PC-3 (cell line): ENCODE results near the gene CD180.

ENCODE experiments used
- CTCF ChIP-seq: fragments of 300-600 bp; sonication (generic); conservative IDR thresholded peaks from 2 replicates; pipeline ENCODE4 v1.5.1; 2017; ENCODE audit warnings: antibody characterized with exemption, low read depth, mild to moderate bottlenecking, low read length
- EZH2 ChIP-seq: fragments of 300-600 bp; sonication (generic); IDR thresholded peaks from one replicate; pipeline ENCODE4 v1.6.1; 2017; ENCODE audit warnings: antibody characterized with exemption, mild to moderate bottlenecking, low read length; ENCODE audit not compliant: unreplicated experiment
- EZH2phosphoT487 ChIP-seq: fragments of 300-600 bp; sonication (generic); IDR thresholded peaks from 2 replicates; pipeline ENCODE4 v1.6.1; 2018; ENCODE audit warnings: mild to moderate bottlenecking, antibody characterized with exemption, low read length, borderline replicate concordance

- TF ChIP-seq CTCF (no peak), EZH2 (no peak), EZH2phosphoT487 (no peak)
Measured at GRCh38 chr5:67192719-67193438, 3.7 kb downstream of the CD180 start.
